ENCODE results near the gene NAB1. TPM values are rescaled to one million over a fixed set of nuclear protein-coding genes. Genes with fewer than 3 reads are reported as not detected.
"Not testable (repeated sequence)": the region's sequence is repeated elsewhere in the genome, so short reads cannot be mapped to it uniquely, and the experiment has no call there.

Gene NAB1
- 53.9 TPM for polyA plus RNA-seq (ENCODE audit: insufficient read length)

- no peak for DNase-seq (ENCODE audit: low read depth)
These were observed at the start of gene NAB1 for GRCh38 chr2:190649035-190649797. Gene NAB1, plus strand, starts transcription at chr2:190649083. Its CDS starts 10,094 bp downstream, at chr2:190659177.

- DNase-seq (ENCODE audit: low read depth), result no peak
These were observed 49.2 kb upstream of the NAB1 start for GRCh38 chr2:190599546-190600220.

- DNase-seq (ENCODE audit: low read depth), result no peak
These were observed 48.4 kb upstream of the NAB1 start for GRCh38 chr2:190600293-190601103.

GRCh38 chr2:190603374-190603773, 45.5 kb upstream of the NAB1 start:
- no peak for DNase-seq (ENCODE audit: low read depth)

- no peak for DNase-seq (ENCODE audit: low read depth)
These were observed 41.8 kb upstream of the NAB1 start for GRCh38 chr2:190607014-190607597.

- no peak for DNase-seq (ENCODE audit: low read depth)
These were observed 41.1 kb upstream of the NAB1 start for GRCh38 chr2:190607657-190608357.

GRCh38 chr2:190608863-190609262, 40.0 kb upstream of the NAB1 start:
- DNase-seq (ENCODE audit: low read depth), result not testable (repeated sequence)

- not testable (repeated sequence) for DNase-seq (ENCODE audit: low read depth)
These were observed 39.5 kb upstream of the NAB1 start for GRCh38 chr2:190609397-190609796.

GRCh38 chr2:190610528-190610927, 38.4 kb upstream of the NAB1 start:
- DNase-seq (ENCODE audit: low read depth), result not testable (repeated sequence)

GRCh38 chr2:190615555-190616200, 33.2 kb upstream of the NAB1 start:
- no peak for DNase-seq (ENCODE audit: low read depth)

- no peak for DNase-seq (ENCODE audit: low read depth)
These were observed 30.9 kb upstream of the NAB1 start for GRCh38 chr2:190618030-190618429.

- no peak for DNase-seq (ENCODE audit: low read depth)
These were observed 23.2 kb upstream of the NAB1 start for GRCh38 chr2:190625691-190626090.

GRCh38 chr2:190626641-190627210, 22.2 kb upstream of the NAB1 start:
- DNase-seq (ENCODE audit: low read depth), result no peak

GRCh38 chr2:190627448-190628412, 21.2 kb upstream of the NAB1 start:
- no peak for DNase-seq (ENCODE audit: low read depth)

GRCh38 chr2:190628591-190629319, 20.1 kb upstream of the NAB1 start:
- peak; percentile 76 for DNase-seq (ENCODE audit: low read depth)

- no peak for DNase-seq (ENCODE audit: low read depth)
These were observed 14.5 kb upstream of the NAB1 start for GRCh38 chr2:190634381-190634780.

- DNase-seq (ENCODE audit: low read depth), result no peak
These were observed 13.1 kb upstream of the NAB1 start for GRCh38 chr2:190635781-190636180.

GRCh38 chr2:190636361-190636760, 12.5 kb upstream of the NAB1 start:
- no peak for DNase-seq (ENCODE audit: low read depth)

Measured in forelimb muscle (tissue), 1 donor.